Kidney (tissue), 14 donors: Measurements from ENCODE around the gene S100A3. TPM values are rescaled to one million over a fixed set of nuclear protein-coding genes. Genes with fewer than 3 reads are reported as not detected.
A peak's percentile ranks its signal among the peaks of the same experiment; 100 is the strongest.
"Not testable (repeated sequence)": the region's sequence is repeated elsewhere in the genome, so short reads cannot be mapped to it uniquely, and the experiment has no call there.

Experiments used
- DNase-seq, 5 donors: peaks; one replicate each; pipeline ENCODE4 v3.0.0-alpha.2; 2013 to 2020
- FAIRE-seq: peaks from 2 replicates; lab custom pipeline; 2012; peaks lifted over from hg19 to GRCh38; lab: Jason Lieb, UNC
- H3K27ac ChIP-seq, 2 donors: one replicate each; pipeline ENCODE4 v1.7.0; 2013; ENCODE audit warnings: low read depth in 2 of 2, low read length in 2 of 2, inconsistent platforms in 1 of 2
- H3K27me3 ChIP-seq: one replicate; pipeline ENCODE4 v1.7.1; 2013; ENCODE audit warnings: low read length, inconsistent platforms; ENCODE audit not compliant: control insufficient read depth, insufficient read depth
- H3K36me3 ChIP-seq, 3 donors: one replicate each; pipeline versions ENCODE4 v1.7.0 to v1.7.1; 2013; ENCODE audit warnings: low read length in 3 of 3, control low read depth in 1 of 3, inconsistent platforms in 1 of 3; ENCODE audit not compliant: insufficient read depth in 3 of 3, control insufficient read depth in 2 of 3
- H3K4me1 ChIP-seq, 3 donors: one replicate each; pipeline versions ENCODE4 v1.7.0 to v1.7.1; 2013; ENCODE audit warnings: low read length in 3 of 3, inconsistent platforms in 1 of 3, low read depth in 1 of 3; ENCODE audit not compliant: control insufficient read depth in 2 of 3, insufficient read depth in 2 of 3
- H3K4me3 ChIP-seq, 3 donors: one replicate each; pipeline versions ENCODE4 v1.7.0 to v1.8.1; 2013; ENCODE audit warnings: low read length in 3 of 3, control low read depth in 1 of 3, inconsistent platforms in 1 of 3
- H3K9ac ChIP-seq, 3 donors: one replicate each; pipeline versions ENCODE4 v1.7.0 to v1.7.1; 2013; ENCODE audit warnings: low read length in 3 of 3, control low read depth in 1 of 3, inconsistent platforms in 1 of 3
- H3K9me3 ChIP-seq, 3 donors: one replicate each; pipeline versions ENCODE4 v1.7.0 to v1.7.1; 2013; ENCODE audit warnings: low read length in 3 of 3, control low read depth in 1 of 3, inconsistent platforms in 1 of 3; ENCODE audit not compliant: control insufficient read depth in 2 of 3, insufficient read depth in 1 of 3
- intact Hi-C: fragments of 100-400 bp; cut with DNase I; formaldehyde crosslinking; loops from one replicate; pipeline ENCODE4 v1.11.1; 2022
- polyA plus RNA-seq: library from polyadenylated mRNA; stranded (reverse); fragments of 350-450 nt; fragmentation: Illumina TruSeq; extraction: RNeasy Lipid Tissue Mini Kit (QIAGEN cat#74804); gene quantifications from one replicate; pipeline ENCODE4 v1.2.3, GENCODE V29; 2014; ENCODE audit warnings: low read depth, low replicate concordance; ENCODE audit not compliant: insufficient read depth
- total RNA-seq: library from RNA; stranded (reverse); fragmentation: NEBNext Ultra II Directional; extraction: Animal tissue kit (Norgen Biotek cat#: 25700); gene quantifications from one replicate; pipeline ENCODE4 v1.2.1, GENCODE V29; 2021
- TF ChIP-seq, protein P1 (sequence below): IDR thresholded peaks from 3 replicates; pipeline ENCODE4 v1.5.1; 2012; ENCODE audit warnings: mild to moderate bottlenecking, moderate library complexity, borderline replicate concordance; ENCODE audit not compliant: insufficient read depth; ENCODE audit errors: extremely low read depth
- donor health status: control.
- donor health status: control.
- donor health status: control.
- donor health status: control.
- donor health status: control.
- donor health status: DM: yes; HTN: yes; CAD: no.
- donor health status: Normal renal cell carcinoma (clear cell type).

S100A3 gene
- total and polyA plus RNA-seq, 2 donors from 2014 or later, result 2.5 to 8.4 TPM

DNA sequence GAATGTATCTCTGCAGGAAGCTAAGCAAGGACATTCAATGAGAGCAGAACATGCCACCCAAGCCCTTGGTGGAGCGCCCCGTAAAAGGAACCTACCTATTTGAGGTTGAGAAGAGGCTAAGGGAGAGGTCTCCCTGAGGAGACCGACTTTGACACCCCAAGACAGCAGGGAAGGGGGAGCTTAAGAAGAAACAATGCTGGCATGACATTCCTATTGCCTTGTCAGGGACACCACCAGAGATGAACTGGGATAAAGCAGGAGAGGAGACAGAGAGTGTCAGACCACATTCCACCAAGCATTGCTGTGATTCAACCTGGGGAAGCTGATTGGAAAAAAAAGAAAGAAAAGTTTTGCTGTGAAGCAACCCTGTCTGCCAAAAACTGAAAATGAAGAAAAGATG lies 29.9 kb upstream of the S100A3 start:
- peak in 1 of 5 donors; percentile 2 for DNase-seq
- no peak overlapping the region for H3K27ac ChIP-seq
- intact Hi-C loops, result no loop called here
- no peaks in the 10 kb centered on the region for H3K27me3 ChIP-seq
- no peak overlapping the region for H3K9ac ChIP-seq
- H3K36me3 ChIP-seq, result no peaks in the 10 kb centered on the region
- no peak overlapping the region for H3K4me3 ChIP-seq
- TF ChIP-seq, protein P1, sequence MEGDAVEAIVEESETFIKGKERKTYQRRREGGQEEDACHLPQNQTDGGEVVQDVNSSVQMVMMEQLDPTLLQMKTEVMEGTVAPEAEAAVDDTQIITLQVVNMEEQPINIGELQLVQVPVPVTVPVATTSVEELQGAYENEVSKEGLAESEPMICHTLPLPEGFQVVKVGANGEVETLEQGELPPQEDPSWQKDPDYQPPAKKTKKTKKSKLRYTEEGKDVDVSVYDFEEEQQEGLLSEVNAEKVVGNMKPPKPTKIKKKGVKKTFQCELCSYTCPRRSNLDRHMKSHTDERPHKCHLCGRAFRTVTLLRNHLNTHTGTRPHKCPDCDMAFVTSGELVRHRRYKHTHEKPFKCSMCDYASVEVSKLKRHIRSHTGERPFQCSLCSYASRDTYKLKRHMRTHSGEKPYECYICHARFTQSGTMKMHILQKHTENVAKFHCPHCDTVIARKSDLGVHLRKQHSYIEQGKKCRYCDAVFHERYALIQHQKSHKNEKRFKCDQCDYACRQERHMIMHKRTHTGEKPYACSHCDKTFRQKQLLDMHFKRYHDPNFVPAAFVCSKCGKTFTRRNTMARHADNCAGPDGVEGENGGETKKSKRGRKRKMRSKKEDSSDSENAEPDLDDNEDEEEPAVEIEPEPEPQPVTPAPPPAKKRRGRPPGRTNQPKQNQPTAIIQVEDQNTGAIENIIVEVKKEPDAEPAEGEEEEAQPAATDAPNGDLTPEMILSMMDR, result no peak
- no peaks in the 10 kb centered on the region for H3K4me1 ChIP-seq
- no peak for FAIRE-seq
- H3K9me3 ChIP-seq, result no peaks in the 10 kb centered on the region

DNA sequence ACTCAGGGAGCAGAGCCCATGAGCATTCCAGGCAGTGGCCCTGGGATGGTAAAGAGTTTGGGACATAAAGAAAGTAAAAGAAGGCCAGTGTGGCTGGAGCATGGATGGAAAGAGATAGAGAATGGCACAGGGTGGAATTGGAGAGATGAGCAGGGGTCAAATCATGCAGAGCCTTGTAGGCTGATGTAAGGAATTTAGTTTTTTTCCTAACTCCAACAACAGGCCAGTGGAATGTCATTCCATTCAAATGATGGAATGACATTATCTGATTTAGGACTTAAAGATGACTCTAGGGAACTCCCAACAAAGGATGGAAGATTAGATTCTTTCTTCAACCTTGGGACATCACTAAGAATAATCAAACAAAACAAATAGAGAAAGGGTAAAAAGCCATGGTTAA lies 29.4 kb upstream of the S100A3 start:
- TF ChIP-seq, protein P1, result no peak
- no peak for FAIRE-seq
- no peak for DNase-seq
- intact Hi-C loops, result no loop called here
- Histone ChIP-seq H3K4me3 (no peak overlapping the region), H3K36me3 (no peaks in the 10 kb centered on the region), H3K4me1 (no peaks in the 10 kb centered on the region), H3K9me3 (no peaks in the 10 kb centered on the region), H3K27me3 (no peaks in the 10 kb centered on the region), H3K9ac (no peak overlapping the region), H3K27ac (no peak overlapping the region)

GRCh38 chr1:153577624-153578051 lies 28.6 kb upstream of the S100A3 start:
- TF ChIP-seq, protein P1, result no peak
- FAIRE-seq, result no peak

GRCh38 chr1:153577138-153577537 lies 28.1 kb upstream of the S100A3 start:
- no peaks in the 10 kb centered on the region for H3K27me3 ChIP-seq
- H3K4me3 ChIP-seq, result no peak overlapping the region
- FAIRE-seq (no peak), DNase-seq (peak in 1 of 5 donors; percentile 3)
- no peaks in the 10 kb centered on the region for H3K36me3 ChIP-seq
- TF ChIP-seq, protein P1, result no peak
- intact Hi-C loops, result no loop called here
- H3K4me1 ChIP-seq, result no peaks in the 10 kb centered on the region
- no peak overlapping the region for H3K27ac ChIP-seq
- H3K9me3 ChIP-seq, result no peaks in the 10 kb centered on the region
- H3K9ac ChIP-seq, result no peak overlapping the region

More at GRCh38 chr1:153577624-153578051, 28.6 kb upstream of the S100A3 start:
- Histone ChIP-seq H3K4me1 (no peaks in the 10 kb centered on the region), H3K27me3 (no peaks in the 10 kb centered on the region), H3K9me3 (no peaks in the 10 kb centered on the region), H3K9ac (no peak overlapping the region), H3K4me3 (no peak overlapping the region), H3K36me3 (no peaks in the 10 kb centered on the region), H3K27ac (no peak overlapping the region)
- intact Hi-C loops, result no loop called here
- DNase-seq, result peak in 1 of 5 donors; percentile 75

- FAIRE-seq, H3K4me3 ChIP-seq, intact Hi-C loops: not testable (repeated sequence)
Measured at GRCh38 chr1:153575497-153575896, 26.4 kb upstream of the S100A3 start.

More at GRCh38 chr1:153575497-153575896, 26.4 kb upstream of the S100A3 start:
- not testable (repeated sequence) for H3K27me3 ChIP-seq, H3K9me3 ChIP-seq, DNase-seq, H3K4me1 ChIP-seq, H3K9ac ChIP-seq, H3K36me3 ChIP-seq, H3K27ac ChIP-seq
